HG03354 (cell line): ENCODE data around the gene KCNJ14.

Source experiments
- ATAC-seq: cut with Tn5 transposase; IDR thresholded peaks from one replicate; pipeline ENCODE4 v1.9.1; 2021; ENCODE audit warnings: mild to moderate bottlenecking; ENCODE audit not compliant: unreplicated experiment, poor library complexity, severe bottlenecking

KCNJ14 gene

GRCh38 chr19:48444129-48444935 lies 11.0 kb upstream of the KCNJ14 start:
- no peak for ATAC-seq

DNA sequence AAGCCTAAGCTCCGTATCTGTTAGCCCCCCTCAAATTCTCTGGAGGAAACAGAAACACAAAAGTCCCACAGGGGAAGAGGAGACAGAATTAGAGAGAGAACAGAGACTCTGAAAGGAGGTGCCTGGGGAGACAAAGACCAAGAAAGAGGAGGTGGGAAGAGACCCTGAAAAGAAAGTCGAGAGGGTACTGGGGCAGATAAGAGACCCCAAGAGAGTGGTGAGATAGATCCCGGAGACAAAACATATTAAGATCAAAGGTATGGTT lies 10.5 kb upstream of the KCNJ14 start:
- ATAC-seq, result no peak

DNA sequence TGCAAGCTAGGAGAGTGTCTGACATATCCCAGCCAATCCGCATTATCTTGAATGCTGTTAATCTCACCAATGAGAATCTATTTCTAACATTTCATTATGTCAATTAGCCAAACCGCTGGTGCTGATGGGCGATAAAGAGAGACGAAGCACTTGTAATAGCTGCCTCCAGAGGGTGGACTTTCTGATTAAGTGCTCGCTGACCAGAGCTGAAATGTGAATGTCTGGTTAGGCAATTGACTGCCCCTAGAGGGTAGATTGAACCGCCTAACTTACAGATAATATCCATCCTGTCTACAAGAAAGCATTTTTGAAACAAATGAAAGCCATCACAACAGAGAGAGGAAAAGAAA lies 10.1 kb upstream of the KCNJ14 start:
- no peak for ATAC-seq

- peak; percentile 82 for ATAC-seq
These were observed 9.5 kb upstream of the KCNJ14 start, which contains the start of gene GRWD1 for GRCh38 chr19:48445606-48446481. Gene GRWD1, plus strand, starts transcription at chr19:48445983. Its CDS starts 23 bp downstream, at chr19:48446006.

DNA sequence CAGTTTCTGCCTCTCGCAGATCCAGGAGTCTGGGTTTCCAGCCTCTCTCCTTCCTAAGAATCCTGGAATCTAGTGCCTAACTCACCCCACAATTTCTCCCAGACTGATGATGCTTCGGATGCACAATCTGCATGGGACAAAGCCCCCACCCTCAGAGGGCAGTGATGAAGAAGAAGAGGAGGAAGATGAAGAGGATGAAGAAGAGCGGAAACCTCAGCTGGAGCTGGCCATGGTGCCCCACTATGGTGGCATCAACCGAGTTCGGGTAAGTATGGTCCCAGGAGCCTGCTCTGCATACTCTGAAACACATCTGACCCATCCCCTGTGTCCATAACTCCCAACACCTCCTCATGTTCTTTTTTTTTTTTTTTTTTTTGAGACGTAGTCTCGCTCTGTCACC lies 8.8 kb upstream of the KCNJ14 start:
- ATAC-seq, result no peak

DNA sequence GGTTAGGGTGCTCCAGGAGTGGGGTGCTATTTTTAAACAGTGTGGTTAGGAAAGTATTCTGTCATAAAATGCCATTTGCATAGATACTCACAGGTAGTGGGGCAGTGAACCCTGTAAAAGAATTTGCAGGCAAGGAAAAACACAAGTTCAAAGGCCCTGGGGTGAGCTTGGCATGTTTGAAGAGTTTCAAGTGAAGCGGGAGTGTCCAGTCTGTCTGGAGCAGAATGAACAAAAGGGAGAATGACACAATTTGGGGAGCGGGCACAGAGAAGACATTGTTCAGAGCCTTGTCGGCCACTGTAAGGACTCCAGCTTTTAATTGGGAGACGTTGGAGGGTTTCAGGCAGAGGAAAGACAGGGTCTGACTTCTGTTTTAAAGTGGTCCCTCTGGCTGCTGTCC lies 6.8 kb upstream of the KCNJ14 start:
- ATAC-seq, result no peak

DNA sequence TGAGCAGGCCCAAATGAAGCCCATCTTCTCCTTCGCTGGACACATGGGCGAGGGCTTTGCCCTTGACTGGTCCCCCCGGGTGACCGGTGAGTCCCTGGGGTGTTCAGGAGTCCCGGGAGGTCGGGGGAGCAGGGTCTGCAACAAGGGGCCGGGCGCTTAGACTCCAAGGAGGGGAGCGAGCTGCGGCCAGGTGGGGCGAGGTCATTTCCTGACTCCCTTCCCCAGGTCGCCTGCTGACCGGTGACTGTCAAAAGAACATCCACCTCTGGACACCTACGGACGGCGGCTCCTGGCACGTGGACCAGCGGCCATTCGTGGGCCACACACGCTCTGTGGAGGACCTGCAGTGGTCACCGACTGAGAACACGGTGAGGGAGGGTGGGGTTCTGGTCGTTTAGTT lies 4.9 kb upstream of the KCNJ14 start:
- no peak for ATAC-seq

- ATAC-seq, result no peak
These were observed 4.5 kb upstream of the KCNJ14 start for GRCh38 chr19:48450863-48451262.

DNA sequence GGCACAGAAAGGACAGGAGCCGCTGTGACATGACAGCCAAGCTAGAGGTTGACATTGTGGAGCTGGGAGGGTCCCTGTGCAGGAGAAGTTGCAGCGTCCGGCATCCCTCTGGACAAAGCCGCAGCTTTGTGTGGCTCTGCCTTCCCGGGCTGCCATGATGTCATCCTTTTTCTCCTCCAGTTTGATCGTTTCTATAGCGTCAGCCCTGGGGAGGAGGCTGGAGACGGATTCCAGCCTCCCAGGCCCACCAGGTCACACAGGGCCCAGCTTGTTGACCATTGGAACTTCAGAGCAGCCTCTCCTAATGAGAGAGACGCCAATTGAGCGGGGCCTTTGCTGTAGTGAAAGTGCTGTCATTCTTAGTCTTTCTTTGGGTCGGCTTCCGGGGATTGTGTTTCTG lies 3.8 kb upstream of the KCNJ14 start:
- no peak for ATAC-seq

- ATAC-seq, result no peak
These were observed 2.8 kb upstream of the KCNJ14 start for GRCh38 chr19:48452289-48453190.

DNA sequence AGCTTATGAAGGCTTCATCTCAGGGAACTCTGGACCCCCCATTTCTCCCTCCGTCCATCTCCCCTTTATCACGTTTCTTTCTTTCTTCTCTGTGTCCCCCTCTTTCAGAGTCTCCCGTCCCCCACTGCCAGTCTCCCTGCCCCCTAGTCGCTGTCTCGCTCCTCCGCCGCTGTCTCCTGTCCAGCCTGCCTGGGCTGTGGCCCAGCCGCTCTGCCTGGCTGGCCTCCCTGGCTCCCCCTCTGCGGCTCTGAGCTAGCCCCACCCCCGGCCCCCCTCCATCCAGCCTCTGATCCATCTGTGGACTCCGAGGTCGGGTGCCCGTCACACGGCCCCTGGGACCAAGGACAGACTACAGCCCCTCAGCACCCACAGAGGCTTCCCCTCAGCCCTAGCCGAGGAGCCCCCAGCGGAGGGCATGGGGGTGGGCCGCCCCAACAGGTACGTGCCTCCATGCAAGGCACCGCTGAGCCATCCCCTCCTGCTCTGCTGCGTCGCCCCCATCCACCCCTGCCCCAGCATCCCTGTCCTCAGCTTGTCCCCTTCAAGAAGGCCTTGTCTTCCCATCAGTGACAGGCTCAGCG lies 1.1 kb upstream of the KCNJ14 start:
- no peak for ATAC-seq

- ATAC-seq, result no peak
These were observed 661 bp downstream of the KCNJ14 start for GRCh38 chr19:48455908-48456562.

DNA sequence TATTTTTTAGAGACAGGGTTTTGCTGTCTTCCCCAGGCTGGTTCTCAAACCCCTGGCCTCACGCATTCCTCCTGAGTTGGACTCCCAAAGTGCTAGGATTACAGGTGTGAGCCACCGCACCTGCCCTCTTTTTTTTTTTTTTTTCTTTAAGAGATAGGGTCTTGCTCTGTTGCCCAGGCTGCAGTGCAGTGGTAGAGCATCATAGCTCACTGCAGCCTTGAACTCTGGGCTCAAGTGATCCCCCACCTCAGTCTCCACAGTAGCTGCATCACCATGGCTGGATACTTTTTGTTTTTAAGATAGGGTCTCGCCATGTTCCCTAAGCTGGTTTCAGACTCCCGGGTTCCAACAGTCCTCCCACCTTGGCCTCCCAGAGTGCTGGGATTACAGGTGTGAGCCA lies 1.5 kb downstream of the KCNJ14 start:
- no peak for ATAC-seq

DNA sequence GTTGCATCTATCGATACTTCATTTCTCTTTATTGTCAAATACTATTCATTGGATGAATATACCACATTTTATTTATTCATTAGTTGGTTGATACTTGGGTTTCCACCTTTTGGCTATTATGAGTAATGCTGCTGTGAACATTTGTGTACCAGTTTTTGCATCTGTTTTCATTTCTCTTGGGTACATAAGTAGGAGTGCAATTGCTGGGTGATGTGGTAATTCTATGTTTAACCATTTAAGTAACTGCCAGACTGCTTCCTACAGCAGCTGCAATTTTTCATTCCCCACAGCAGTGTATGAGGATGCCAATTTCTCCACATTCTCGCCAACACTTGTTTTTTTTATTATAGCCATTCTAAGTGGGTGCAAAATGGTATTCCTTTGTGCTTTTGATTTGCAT lies 2.6 kb downstream of the KCNJ14 start:
- no peak for ATAC-seq

GRCh38 chr19:48461651-48461981 lies 6.2 kb downstream of the KCNJ14 start:
- no peak for ATAC-seq

DNA sequence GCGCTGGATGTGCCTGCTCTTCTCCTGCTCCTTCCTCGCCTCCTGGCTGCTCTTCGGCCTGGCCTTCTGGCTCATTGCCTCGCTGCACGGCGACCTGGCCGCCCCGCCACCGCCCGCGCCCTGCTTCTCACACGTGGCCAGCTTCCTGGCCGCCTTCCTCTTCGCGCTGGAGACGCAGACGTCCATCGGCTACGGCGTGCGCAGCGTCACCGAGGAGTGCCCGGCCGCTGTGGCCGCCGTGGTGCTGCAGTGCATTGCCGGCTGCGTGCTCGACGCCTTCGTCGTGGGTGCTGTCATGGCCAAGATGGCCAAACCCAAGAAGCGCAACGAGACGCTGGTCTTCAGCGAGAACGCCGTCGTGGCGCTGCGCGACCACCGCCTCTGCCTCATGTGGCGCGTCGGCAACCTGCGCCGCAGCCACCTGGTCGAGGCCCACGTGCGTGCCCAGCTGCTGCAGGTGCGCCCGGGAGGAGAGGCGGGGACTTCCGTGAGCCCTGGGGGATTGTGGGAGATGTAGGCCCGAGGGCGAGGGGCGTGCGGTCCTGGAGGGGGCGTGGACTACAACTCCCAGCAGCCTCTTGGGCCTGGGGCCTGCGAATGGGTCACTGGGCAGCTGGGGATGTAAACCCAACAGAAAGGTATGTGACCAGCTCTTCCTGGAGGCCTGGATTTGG lies 6.7 kb downstream of the KCNJ14 start:
- no peak for ATAC-seq

DNA sequence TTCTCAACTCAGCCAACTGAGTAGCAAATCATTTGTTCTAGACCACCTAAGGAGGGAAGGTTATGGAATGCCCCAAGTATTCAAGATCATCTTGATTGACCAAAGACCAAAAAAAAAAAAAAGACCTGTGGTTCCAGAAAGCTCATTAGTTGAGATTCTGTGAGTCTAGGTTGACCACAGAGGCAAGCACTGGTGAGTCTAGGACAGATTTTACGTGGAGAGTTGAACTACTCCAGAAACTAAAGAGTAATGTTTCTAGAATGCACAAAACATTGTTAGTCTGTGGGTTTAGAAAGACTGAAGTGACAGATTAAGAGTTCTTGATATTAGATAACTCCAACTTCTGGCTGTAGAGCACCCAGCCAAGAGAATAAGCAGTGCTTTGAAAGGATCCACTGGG lies 9.8 kb downstream of the KCNJ14 start:
- no peak for ATAC-seq

- no peak for ATAC-seq
These were observed 11.4 kb downstream of the KCNJ14 start for GRCh38 chr19:48466561-48467325.
